Measurements from ENCODE around the gene LRRC32.

LRRC32 gene

GRCh38 chr11:76680518-76681425, 10.2 kb upstream of the LRRC32 start:
- DNase-seq (ENCODE audit: low read depth) = peak; percentile 44

GRCh38 chr11:76678321-76678720, 7.8 kb upstream of the LRRC32 start:
- no peak for DNase-seq (ENCODE audit: low read depth)

- no peak for DNase-seq (ENCODE audit: low read depth)
Observed at GRCh38 chr11:76677458-76677765, 6.9 kb upstream of the LRRC32 start.

- DNase-seq (ENCODE audit: low read depth) = no peak
Observed at GRCh38 chr11:76676636-76677457, 6.3 kb upstream of the LRRC32 start.

- no peak for DNase-seq (ENCODE audit: low read depth)
Observed at GRCh38 chr11:76674517-76675400, 4.2 kb upstream of the LRRC32 start.

GRCh38 chr11:76673176-76674142, 2.9 kb upstream of the LRRC32 start:
- no peak for DNase-seq (ENCODE audit: low read depth)

GRCh38 chr11:76672431-76673175, 2.1 kb upstream of the LRRC32 start:
- no peak for DNase-seq (ENCODE audit: low read depth)

GRCh38 chr11:76671626-76672309, 1.2 kb upstream of the LRRC32 start:
- no peak for DNase-seq (ENCODE audit: low read depth)

- DNase-seq (ENCODE audit: low read depth) = no peak
Observed at GRCh38 chr11:76671237-76671592, 668 bp upstream of the LRRC32 start.

- peak; percentile 68 for DNase-seq (ENCODE audit: low read depth)
Observed at GRCh38 chr11:76669901-76670484, 554 bp downstream of the LRRC32 start.

- DNase-seq (ENCODE audit: low read depth) = no peak
Observed at GRCh38 chr11:76668362-76669155, 2.0 kb downstream of the LRRC32 start.

- no peak for DNase-seq (ENCODE audit: low read depth)
Observed at GRCh38 chr11:76667856-76668255, 2.7 kb downstream of the LRRC32 start.

GRCh38 chr11:76667271-76667818, 3.2 kb downstream of the LRRC32 start:
- DNase-seq (ENCODE audit: low read depth) = no peak

- DNase-seq (ENCODE audit: low read depth) = no peak
Observed at GRCh38 chr11:76666830-76667229, 3.7 kb downstream of the LRRC32 start.

GRCh38 chr11:76666408-76666807, 4.1 kb downstream of the LRRC32 start:
- DNase-seq (ENCODE audit: low read depth) = no peak

- DNase-seq (ENCODE audit: low read depth) = no peak
Observed at GRCh38 chr11:76665921-76666351, 4.6 kb downstream of the LRRC32 start.

GRCh38 chr11:76665172-76665571, 5.4 kb downstream of the LRRC32 start:
- DNase-seq (ENCODE audit: low read depth) = no peak

GRCh38 chr11:76664578-76665061, 5.9 kb downstream of the LRRC32 start:
- no peak for DNase-seq (ENCODE audit: low read depth)

All from stromal cell of bone marrow (primary cell).